NCI-H82 treated with DMSO at 0.1 percent for 48 hours (cell line): ENCODE results near the gene EVA1A.

Experiments
- DNase-seq: peaks from one replicate; lab custom pipeline; 2025; ENCODE audit not compliant: unreplicated experiment; lab: John Stamatoyannopoulos, UW

Gene EVA1A

GRCh38 chr2:75545922-75546321 is 14.8 kb downstream of the EVA1A start:
- DNase-seq: no peak

- no peak for DNase-seq
Observed at GRCh38 chr2:75545387-75545786, 15.4 kb downstream of the EVA1A start.

GRCh38 chr2:75543446-75543845 is 17.3 kb downstream of the EVA1A start:
- no peak for DNase-seq

- DNase-seq: no peak
Observed at GRCh38 chr2:75541430-75541829, 19.3 kb downstream of the EVA1A start.

GRCh38 chr2:75540994-75541393 is 19.7 kb downstream of the EVA1A start:
- DNase-seq: no peak

- DNase-seq: no peak
Observed at GRCh38 chr2:75539955-75540716, 20.6 kb downstream of the EVA1A start.

- no peak for DNase-seq
Observed at GRCh38 chr2:75538521-75539490, 21.9 kb downstream of the EVA1A start.

GRCh38 chr2:75537658-75538057 is 23.1 kb downstream of the EVA1A start:
- DNase-seq: no peak

- no peak for DNase-seq
Observed at GRCh38 chr2:75533135-75533534, 27.6 kb downstream of the EVA1A start.

GRCh38 chr2:75532488-75532887 is 28.3 kb downstream of the EVA1A start:
- DNase-seq: no peak

GRCh38 chr2:75528221-75528977 is 32.3 kb downstream of the EVA1A start:
- DNase-seq: no peak

- no peak for DNase-seq
Observed at GRCh38 chr2:75527676-75528075, 33.1 kb downstream of the EVA1A start.

GRCh38 chr2:75526842-75527241 is 33.9 kb downstream of the EVA1A start:
- no peak for DNase-seq

GRCh38 chr2:75525434-75526310 is 35.1 kb downstream of the EVA1A start:
- DNase-seq: no peak

GRCh38 chr2:75524276-75524911 is 36.3 kb downstream of the EVA1A start:
- DNase-seq: no peak

- no peak for DNase-seq
Observed at GRCh38 chr2:75523313-75524275, 37.1 kb downstream of the EVA1A start.

- DNase-seq: no peak
Observed at GRCh38 chr2:75522543-75523312, 38.0 kb downstream of the EVA1A start.
